H9 (cell line): ENCODE results near the gene FXN. TPM values are rescaled to one million over a fixed set of nuclear protein-coding genes. Genes with fewer than 3 reads are reported as not detected.
"Not testable (repeated sequence)": the region's sequence is repeated elsewhere in the genome, so short reads cannot be mapped to it uniquely, and the experiment has no call there.

Source experiments
- DNase-seq: peaks from one replicate; pipeline ENCODE4 v3.0.0-alpha.2; 2017
- H2AFZ ChIP-seq: one replicate; pipeline ENCODE4 v1.6.1; 2013; ENCODE audit warnings: mild to moderate bottlenecking, low read length, control low read depth, moderate library complexity
- H2AK5ac ChIP-seq: 2 replicates; pipeline ENCODE4 v1.6.1; 2013; ENCODE audit warnings: low read length, control low read depth, mixed read lengths; ENCODE audit not compliant: insufficient read length
- H2BK120ac ChIP-seq: one replicate; pipeline ENCODE4 v1.6.1; 2013; ENCODE audit warnings: low read depth, mild to moderate bottlenecking, low read length, control low read depth, inconsistent platforms; ENCODE audit not compliant: poor library complexity, severe bottlenecking
- H2BK12ac ChIP-seq: 2 replicates; pipeline ENCODE4 v1.6.1; 2013; ENCODE audit warnings: low read length, control low read depth, mixed read lengths, low read depth; ENCODE audit not compliant: insufficient read length
- H2BK15ac ChIP-seq: 2 replicates; pipeline ENCODE4 v1.6.1; 2013; ENCODE audit warnings: low read depth, low read length, control low read depth
- H2BK20ac ChIP-seq: one replicate; pipeline ENCODE4 v1.6.1; 2013; ENCODE audit warnings: low read depth, mild to moderate bottlenecking, low read length, control low read depth, inconsistent platforms; ENCODE audit not compliant: poor library complexity, severe bottlenecking
- H2BK5ac ChIP-seq: 2 replicates; pipeline ENCODE4 v1.6.1; 2013; ENCODE audit warnings: low read length, control low read depth, mixed read lengths; ENCODE audit not compliant: insufficient read length
- H3K14ac ChIP-seq: 2 replicates; pipeline ENCODE4 v1.6.1; 2013; ENCODE audit warnings: low read length, control low read depth; ENCODE audit not compliant: insufficient read depth
- H3K18ac ChIP-seq: 2 replicates; pipeline ENCODE4 v1.6.1; 2013; ENCODE audit warnings: low read depth, mild to moderate bottlenecking, mixed read lengths, low read length, control low read depth; ENCODE audit not compliant: insufficient read length
- H3K23ac ChIP-seq: 2 replicates; pipeline ENCODE4 v1.6.1; 2013; ENCODE audit warnings: low read length, control low read depth, mixed read lengths, low read depth; ENCODE audit not compliant: insufficient read length
- H3K23me2 ChIP-seq: 2 replicates; pipeline ENCODE4 v1.6.1; 2013; ENCODE audit warnings: low read depth, mild to moderate bottlenecking, mixed read lengths, low read length, control low read depth; ENCODE audit not compliant: insufficient read length, poor library complexity, severe bottlenecking
- H3K27ac ChIP-seq: 2 replicates; pipeline ENCODE4 v1.5.1; 2013; ENCODE audit warnings: low read length, control low read depth, mixed read lengths, low read depth; ENCODE audit not compliant: insufficient read length
- H3K27me3 ChIP-seq: 2 replicates; pipeline ENCODE4 v1.6.1; 2013; ENCODE audit warnings: low read length, control low read depth, inconsistent platforms; ENCODE audit not compliant: insufficient read depth
- H3K4ac ChIP-seq: 2 replicates; pipeline ENCODE4 v1.6.1; 2013; ENCODE audit warnings: low read depth, mild to moderate bottlenecking, control low read depth, inconsistent platforms, low read length, moderate library complexity
- H3K4me1 ChIP-seq: 2 replicates; pipeline ENCODE4 v1.6.1; 2013; ENCODE audit warnings: low read length, control low read depth, inconsistent platforms; ENCODE audit not compliant: insufficient read depth
- H3K4me2 ChIP-seq: 2 replicates; pipeline ENCODE4 v1.6.1; 2013; ENCODE audit warnings: low read length, control low read depth, mixed read lengths; ENCODE audit not compliant: insufficient read length, insufficient read depth
- H3K56ac ChIP-seq: 2 replicates; pipeline ENCODE4 v1.6.1; 2013; ENCODE audit warnings: low read depth, mild to moderate bottlenecking, mixed read lengths, low read length, control low read depth; ENCODE audit not compliant: insufficient read length
- H3K79me1 ChIP-seq: 2 replicates; pipeline ENCODE4 v1.6.1; 2013; ENCODE audit warnings: low read depth, mild to moderate bottlenecking, moderate library complexity, low read length, control low read depth, inconsistent platforms; ENCODE audit not compliant: insufficient read depth, poor library complexity, severe bottlenecking
- H3K79me2 ChIP-seq: 2 replicates; pipeline ENCODE4 v1.6.1; 2013; ENCODE audit warnings: low read length, control low read depth, inconsistent platforms; ENCODE audit not compliant: insufficient read depth
- H3K9ac ChIP-seq: 2 replicates; pipeline ENCODE4 v1.6.1; 2013; ENCODE audit warnings: low read length, control low read depth, mixed read lengths; ENCODE audit not compliant: insufficient read length; ENCODE audit errors: extremely low read depth
- H3K9me3 ChIP-seq: one replicate; pipeline ENCODE4 v1.6.1; 2013; ENCODE audit warnings: low read depth, low read length, inconsistent platforms; ENCODE audit not compliant: control insufficient read depth
- H3T11ph ChIP-seq: one replicate; pipeline ENCODE4 v1.6.1; 2013; ENCODE audit warnings: mild to moderate bottlenecking, low read length, control low read depth, inconsistent platforms
- H4K20me1 ChIP-seq: one replicate; pipeline ENCODE4 v1.6.1; 2013; ENCODE audit not compliant: control insufficient read depth, insufficient read length, insufficient read depth
- H4K5ac ChIP-seq: 2 replicates; pipeline ENCODE4 v1.6.1; 2013; ENCODE audit warnings: low read depth, mild to moderate bottlenecking, mixed read lengths, low read length, control low read depth; ENCODE audit not compliant: insufficient read length
- H4K8ac ChIP-seq: replicated peaks from 2 replicates; pipeline ENCODE4 v1.6.1; 2013; ENCODE audit warnings: low read length, control low read depth, mixed read lengths, low read depth; ENCODE audit not compliant: insufficient read length
- H4K91ac ChIP-seq: 2 replicates; pipeline ENCODE4 v1.6.1; 2013; ENCODE audit warnings: low read depth, mild to moderate bottlenecking, moderate library complexity, mixed read lengths, low read length, control low read depth; ENCODE audit not compliant: insufficient read length
- H3K27ac Mint-ChIP-seq, 3 experiments: 2 replicates in 2 of 3; 3 replicates in 1 of 3; pipeline ENCODE4 v1.8.0; 2020 to 2021; ENCODE audit warnings: mixed read lengths in 3 of 3, mild to moderate bottlenecking in 1 of 3, moderate library complexity in 1 of 3
- H3K27me3 Mint-ChIP-seq: 2 replicates; pipeline ENCODE4 v1.8.0; 2021; ENCODE audit warnings: low read depth, mild to moderate bottlenecking, moderate library complexity, mixed read lengths
- H3K36me3 Mint-ChIP-seq, 3 experiments: 2 replicates in 2 of 3; 3 replicates in 1 of 3; pipeline ENCODE4 v1.8.0; 2020 to 2021; ENCODE audit warnings: low read depth in 3 of 3, mixed read lengths in 3 of 3; ENCODE audit not compliant: insufficient read depth in 1 of 3
- H3K4me1 Mint-ChIP-seq, 2 experiments: 2 replicates each; pipeline ENCODE4 v1.8.0; 2020; ENCODE audit warnings: mixed read lengths in 2 of 2
- H3K4me3 Mint-ChIP-seq, 2 experiments: 2 replicates in 1 of 2; 3 replicates in 1 of 2; pipeline ENCODE4 v1.8.0; 2020 to 2021; ENCODE audit warnings: mild to moderate bottlenecking in 2 of 2, mixed read lengths in 2 of 2, moderate library complexity in 1 of 2
- H3K9me3 Mint-ChIP-seq, 2 experiments: 2 replicates in 1 of 2; 3 replicates in 1 of 2; pipeline ENCODE4 v1.8.0; 2020; ENCODE audit warnings: mild to moderate bottlenecking in 2 of 2, mixed read lengths in 2 of 2, moderate library complexity in 1 of 2
- WGBS: extraction: QIAGEN DNeasy Blood & Tissue Kit; methylation state at CpG from one replicate; pipeline ENCODE4 v1.1.7; 2013; ENCODE audit warnings: missing lambda C conversion rate, low lambda C conversion rate, mixed read lengths; ENCODE audit not compliant: insufficient read length; ENCODE audit errors: extremely low coverage; 5-methylcytosine and 5-hydroxymethylcytosine counted together
- total RNA-seq: library from RNA; stranded (reverse); gene quantifications from 2 replicates; pipeline ENCODE4 v1.2.1, GENCODE V29; 2021
- TF ChIP-seq, protein P1 (sequence below): fragments of 200-600 bp; sonication (generic); conservative IDR thresholded peaks from 3 replicates; pipeline ENCODE4 v1.8.0; 2021; ENCODE audit warnings: antibody characterized with exemption, mild to moderate bottlenecking

The FXN gene
- total RNA-seq, 1 experiment from 2014 or later: 34.4 TPM

DNA sequence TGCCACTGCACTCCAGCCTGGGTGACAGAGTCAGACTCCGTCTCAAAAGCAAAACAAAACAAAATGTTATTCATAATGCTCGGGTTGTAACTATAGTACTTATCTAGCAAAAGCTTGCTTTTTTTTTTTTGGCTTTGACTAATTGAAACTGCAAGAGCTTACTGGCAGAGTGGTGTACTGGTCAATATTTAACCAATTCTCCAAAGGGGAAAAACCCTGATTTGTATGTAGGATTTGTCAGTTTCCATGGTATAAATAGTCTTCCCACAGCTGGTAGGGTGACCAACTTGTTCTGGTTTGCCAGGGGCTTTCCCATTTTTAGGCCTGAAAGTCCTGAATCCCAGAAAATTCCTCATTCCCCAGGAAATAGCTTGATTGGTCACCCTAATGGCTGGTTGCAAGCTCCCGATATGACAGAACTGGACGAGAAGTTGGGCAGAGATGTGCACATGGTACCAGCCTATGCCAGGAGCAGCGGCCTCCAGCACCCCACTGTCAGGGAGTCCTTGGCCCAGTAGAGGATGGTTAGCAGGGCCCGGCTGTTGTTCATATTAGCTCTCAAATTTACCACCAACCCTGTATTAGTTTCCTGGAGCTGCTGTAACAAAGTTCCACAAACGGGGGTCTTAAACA is 58.0 kb downstream of the FXN start:
- no peaks in the 10 kb centered on the region for H3K79me2 ChIP-seq
- no peak overlapping the region for H2BK15ac ChIP-seq
- Mint-ChIP-seq H3K4me3 (no peak overlapping the region), H3K36me3 (peaks cover 0 to 2% (median 0%) of the 10 kb centered on the region in 3 experiments; a peak in 1 of 7 replicates), H3K27me3 (no peaks in the 10 kb centered on the region), H3K27ac (no peak overlapping the region), H3K4me1 (peaks cover 33 to 37% of the 10 kb centered on the region in 2 experiments), H3K9me3 (peaks cover 0 to 2% of the 10 kb centered on the region in 2 experiments; a peak in 1 of 5 replicates)
- peaks cover 2% of the 10 kb centered on the region for H4K20me1 ChIP-seq
- H2BK12ac ChIP-seq: no peak overlapping the region
- no peaks in the 10 kb centered on the region for H3K79me1 ChIP-seq
- H3K18ac ChIP-seq: no peak overlapping the region
- no peak overlapping the region for H3T11ph ChIP-seq
- H3K4me1 ChIP-seq: peaks cover 9% of the 10 kb centered on the region
- no peak overlapping the region for H2BK20ac ChIP-seq
- no peak overlapping the region for H3K4ac ChIP-seq
- H4K91ac ChIP-seq: no peak overlapping the region
- no peaks in the 10 kb centered on the region for H3K9me3 ChIP-seq
- H2AFZ ChIP-seq: no peak overlapping the region
- no peak overlapping the region for H3K4me2 ChIP-seq
- no peak overlapping the region for H3K9ac ChIP-seq
- H3K27me3 ChIP-seq: no peaks in the 10 kb centered on the region
- H3K56ac ChIP-seq: no peak overlapping the region
- H3K23ac ChIP-seq: no peak overlapping the region
- H3K14ac ChIP-seq: no peak overlapping the region
- no peak overlapping the region for H3K27ac ChIP-seq
- no peak overlapping the region for H4K5ac ChIP-seq
- no peak overlapping the region for H2BK120ac ChIP-seq
- no peak overlapping the region for H2BK5ac ChIP-seq
- H4K8ac ChIP-seq: no peak overlapping the region
- peaks cover 3% of the 10 kb centered on the region for H3K23me2 ChIP-seq
- TF ChIP-seq, protein P1, sequence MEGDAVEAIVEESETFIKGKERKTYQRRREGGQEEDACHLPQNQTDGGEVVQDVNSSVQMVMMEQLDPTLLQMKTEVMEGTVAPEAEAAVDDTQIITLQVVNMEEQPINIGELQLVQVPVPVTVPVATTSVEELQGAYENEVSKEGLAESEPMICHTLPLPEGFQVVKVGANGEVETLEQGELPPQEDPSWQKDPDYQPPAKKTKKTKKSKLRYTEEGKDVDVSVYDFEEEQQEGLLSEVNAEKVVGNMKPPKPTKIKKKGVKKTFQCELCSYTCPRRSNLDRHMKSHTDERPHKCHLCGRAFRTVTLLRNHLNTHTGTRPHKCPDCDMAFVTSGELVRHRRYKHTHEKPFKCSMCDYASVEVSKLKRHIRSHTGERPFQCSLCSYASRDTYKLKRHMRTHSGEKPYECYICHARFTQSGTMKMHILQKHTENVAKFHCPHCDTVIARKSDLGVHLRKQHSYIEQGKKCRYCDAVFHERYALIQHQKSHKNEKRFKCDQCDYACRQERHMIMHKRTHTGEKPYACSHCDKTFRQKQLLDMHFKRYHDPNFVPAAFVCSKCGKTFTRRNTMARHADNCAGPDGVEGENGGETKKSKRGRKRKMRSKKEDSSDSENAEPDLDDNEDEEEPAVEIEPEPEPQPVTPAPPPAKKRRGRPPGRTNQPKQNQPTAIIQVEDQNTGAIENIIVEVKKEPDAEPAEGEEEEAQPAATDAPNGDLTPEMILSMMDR: no peak
- WGBS: no CpG with 5 or more reads among the region's 7 CpGs
- no peak overlapping the region for H2AK5ac ChIP-seq
- no peak for DNase-seq

DNA sequence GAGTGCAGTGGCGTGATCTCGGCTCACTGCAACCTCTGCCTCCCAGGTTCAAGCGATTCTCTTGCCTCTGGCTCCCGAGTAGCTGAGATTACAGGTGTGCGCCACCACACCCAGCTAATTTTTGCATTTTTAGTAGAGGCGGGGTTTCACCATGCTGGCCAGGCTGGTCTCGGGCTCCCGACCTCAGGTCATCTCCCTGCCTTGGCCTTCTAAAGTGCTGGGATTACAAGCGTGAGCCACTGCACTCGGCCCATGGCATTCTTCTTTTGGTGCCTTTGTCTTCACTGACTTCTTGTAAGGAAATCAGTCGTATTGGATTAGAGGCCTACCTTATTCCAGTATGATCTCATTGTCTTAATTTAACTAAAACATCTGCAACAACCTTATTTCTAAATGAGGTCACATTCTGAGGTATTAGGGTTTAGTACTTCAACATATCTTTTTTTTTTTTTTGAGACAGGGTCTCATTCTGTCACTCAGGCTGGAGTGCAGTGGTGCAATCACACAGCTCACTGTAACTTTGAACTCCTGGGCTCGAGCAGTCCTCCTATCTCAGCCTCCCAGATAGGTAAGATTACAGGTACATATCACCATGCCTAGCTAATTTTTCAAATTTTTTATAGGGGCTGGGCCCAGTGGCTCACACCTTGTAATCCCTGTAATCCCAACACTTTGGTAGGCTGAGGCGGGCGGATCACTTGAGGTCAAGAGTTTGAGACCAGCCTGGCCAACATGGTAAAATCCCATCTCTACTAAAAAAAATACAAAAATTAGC is 59.0 kb downstream of the FXN start:
- H3K4me3 Mint-ChIP-seq, H4K91ac ChIP-seq, H3T11ph ChIP-seq, H2AFZ ChIP-seq, H3K4ac ChIP-seq, H3K18ac ChIP-seq, DNase-seq, H3K79me1 ChIP-seq, H2BK12ac ChIP-seq, H3K9ac ChIP-seq, H3K56ac ChIP-seq, H3K14ac ChIP-seq, H4K5ac ChIP-seq, H2BK20ac ChIP-seq, H3K23me2 ChIP-seq, H3K4me2 ChIP-seq, H3K27ac ChIP-seq, H4K20me1 ChIP-seq, H3K9me3 Mint-ChIP-seq, H3K36me3 Mint-ChIP-seq, H3K4me1 ChIP-seq, H3K79me2 ChIP-seq, H2BK120ac ChIP-seq, H3K27me3 Mint-ChIP-seq, H4K8ac ChIP-seq, H3K23ac ChIP-seq, H2BK15ac ChIP-seq, H3K9me3 ChIP-seq, H2BK5ac ChIP-seq, H3K27me3 ChIP-seq, H2AK5ac ChIP-seq: not testable (repeated sequence)
- H3K4me1 Mint-ChIP-seq: peaks cover 25 to 29% of the 10 kb centered on the region in 2 experiments
- WGBS: no CpG with 5 or more reads among the region's 14 CpGs
- peak overlapping the region in 1 of 3 experiments; percentile 65; a peak in 1 of 7 replicates for H3K27ac Mint-ChIP-seq
